ENCODE results near the gene CFAP73.
"Not testable (repeated sequence)": the region's sequence is repeated elsewhere in the genome, so short reads cannot be mapped to it uniquely, and the experiment has no call there.

The CFAP73 gene

GRCh38 chr12:113141716-113142115, 7.8 kb upstream of the CFAP73 start:
- not testable (repeated sequence) for DNase-seq (ENCODE audit: low read depth in 2 of 3, low spot score in 1 of 3)

GRCh38 chr12:113142173-113142885, 7.2 kb upstream of the CFAP73 start:
- DNase-seq (ENCODE audit: low read depth in 2 of 3, low spot score in 1 of 3), result no peak

GRCh38 chr12:113142886-113143332, 6.6 kb upstream of the CFAP73 start:
- DNase-seq (ENCODE audit: low read depth in 2 of 3, low spot score in 1 of 3), result no peak

- DNase-seq (ENCODE audit: low read depth in 2 of 3, low spot score in 1 of 3), result no peak
Measured at GRCh38 chr12:113143959-113144358, 5.6 kb upstream of the CFAP73 start.

GRCh38 chr12:113144806-113145205, 4.7 kb upstream of the CFAP73 start:
- DNase-seq (ENCODE audit: low read depth in 2 of 3, low spot score in 1 of 3), result no peak

- DNase-seq (ENCODE audit: low read depth in 2 of 3, low spot score in 1 of 3), result no peak
Measured at GRCh38 chr12:113145720-113146551, 3.6 kb upstream of the CFAP73 start.

- DNase-seq (ENCODE audit: low read depth in 2 of 3, low spot score in 1 of 3), result no peak
Measured at GRCh38 chr12:113146999-113147398, 2.5 kb upstream of the CFAP73 start.

GRCh38 chr12:113151655-113152054, 2.1 kb downstream of the CFAP73 start:
- no peak for DNase-seq (ENCODE audit: low read depth in 2 of 3, low spot score in 1 of 3)

- DNase-seq (ENCODE audit: low read depth in 2 of 3, low spot score in 1 of 3), result no peak
Measured at GRCh38 chr12:113152196-113152834, 2.8 kb downstream of the CFAP73 start.

GRCh38 chr12:113152835-113153814, 3.6 kb downstream of the CFAP73 start:
- DNase-seq (ENCODE audit: low read depth in 2 of 3, low spot score in 1 of 3), result peak; percentile 38 to 57 (median 53)

GRCh38 chr12:113154351-113154973, 4.9 kb downstream of the CFAP73 start:
- DNase-seq (ENCODE audit: low read depth in 2 of 3, low spot score in 1 of 3), result no peak

- no peak for DNase-seq (ENCODE audit: low read depth in 2 of 3, low spot score in 1 of 3)
Measured at GRCh38 chr12:113155060-113155459, 5.5 kb downstream of the CFAP73 start.

- DNase-seq (ENCODE audit: low read depth in 2 of 3, low spot score in 1 of 3), result no peak
Measured at GRCh38 chr12:113155646-113156045, 6.1 kb downstream of the CFAP73 start.

GRCh38 chr12:113157218-113157859, 7.8 kb downstream of the CFAP73 start:
- no peak for DNase-seq (ENCODE audit: low read depth in 2 of 3, low spot score in 1 of 3)

- no peak for DNase-seq (ENCODE audit: low read depth in 2 of 3, low spot score in 1 of 3)
Measured at GRCh38 chr12:113158439-113159203, 9.1 kb downstream of the CFAP73 start.

GRCh38 chr12:113159937-113160336, 10.4 kb downstream of the CFAP73 start:
- no peak for DNase-seq (ENCODE audit: low read depth in 2 of 3, low spot score in 1 of 3)

GRCh38 chr12:113161415-113162016, 12.0 kb downstream of the CFAP73 start:
- DNase-seq (ENCODE audit: low read depth in 2 of 3, low spot score in 1 of 3), result peak in 1 of 3 donors; percentile 15
